GM23338 (cell line): ENCODE results near the gene SLC25A11.

Experiments
- CREB1 ChIP-seq: fragments of 250-450 bp; sonication (Bioruptor Pico); IDR thresholded peaks from 2 replicates; pipeline ENCODE4 v1.5.0; 2020; ENCODE audit warnings: low read depth, mild to moderate bottlenecking, moderate library complexity
- CTCF ChIP-seq, 2 experiments: fragments of 200-600 bp in 1 of 2; sonication (generic) in 1 of 2; conservative IDR thresholded peaks; 2 replicates each; pipeline versions ENCODE4 v1.5.1 to v1.6.1; 2016 to 2017; ENCODE audit warnings: antibody characterized with exemption in 2 of 2, low read depth in 2 of 2, mild to moderate bottlenecking in 2 of 2, moderate library complexity in 1 of 2
- EZH2 ChIP-seq: fragments of 200-600 bp; sonication (generic); IDR thresholded peaks from one replicate; pipeline ENCODE4 v1.8.0; 2017; ENCODE audit warnings: antibody characterized with exemption, mild to moderate bottlenecking, low read depth; ENCODE audit not compliant: unreplicated experiment
- EZH2phosphoT487 ChIP-seq: fragments of 200-600 bp; sonication (generic); IDR thresholded peaks from one replicate; pipeline ENCODE4 v1.8.1; 2018; ENCODE audit warnings: antibody characterized with exemption; ENCODE audit not compliant: unreplicated experiment
- JUNB ChIP-seq: IDR thresholded peaks from one replicate; pipeline ENCODE4 v1.6.1; 2016; ENCODE audit warnings: antibody characterized with exemption; ENCODE audit not compliant: unreplicated experiment
- POLR2AphosphoS5 ChIP-seq: IDR thresholded peaks from 2 replicates; pipeline ENCODE4 v1.6.1; 2016; ENCODE audit warnings: antibody characterized with exemption, low read depth
- REST ChIP-seq: IDR thresholded peaks from one replicate; pipeline ENCODE4 v1.6.1; 2018; ENCODE audit warnings: antibody characterized with exemption; ENCODE audit not compliant: unreplicated experiment
- STAT1 ChIP-seq: IDR thresholded peaks from one replicate; pipeline ENCODE4 v1.6.1; 2016; ENCODE audit warnings: antibody characterized with exemption; ENCODE audit not compliant: unreplicated experiment
- ZNF114 ChIP-seq: fragments of 250-450 bp; sonication (Bioruptor Pico); IDR thresholded peaks from 2 replicates; pipeline ENCODE4 v1.5.0; 2020; ENCODE audit warnings: mild to moderate bottlenecking, moderate library complexity
- ZNF331 ChIP-seq: fragments of 250-450 bp; sonication (Bioruptor Pico); IDR thresholded peaks from 2 replicates; pipeline ENCODE4 v1.5.0; 2020; ENCODE audit warnings: low read depth, mild to moderate bottlenecking, moderate library complexity

GRCh38 chr17:4987767-4988567 is 48.1 kb upstream of the SLC25A11 start:
- no peak for TF ChIP-seq EZH2
- no peak for TF ChIP-seq CREB1
- no peak for TF ChIP-seq CTCF (conservative IDR thresholded peaks at IDR 0.05; ENCODE audit: low read depth in 2 of 2)
- TF ChIP-seq POLR2AphosphoS5 = no peak
- TF ChIP-seq JUNB = no peak
- no peak for TF ChIP-seq EZH2phosphoT487
- TF ChIP-seq REST = no peak
- TF ChIP-seq STAT1 = no peak
- no peak for TF ChIP-seq ZNF331 (CRISPR knock-in tag)
- no peak for TF ChIP-seq ZNF114 (CRISPR knock-in tag)
